Stimulated activated CD4-positive, alpha-beta T cell treated with anti-CD3 and anti-CD28 coated beads, Interleukin-4, amount 100 ng/mL, for 1 hour (primary cell): ENCODE data around the gene VPS25.
A peak's percentile ranks its signal among the peaks of the same experiment; 100 is the strongest.
"Not testable (repeated sequence)": the region's sequence is repeated elsewhere in the genome, so short reads cannot be mapped to it uniquely, and the experiment has no call there.

Experiments used
- DNase-seq: peaks from one replicate; pipeline ENCODE4 v3.0.0-alpha.2; 2020

Gene VPS25

DNA sequence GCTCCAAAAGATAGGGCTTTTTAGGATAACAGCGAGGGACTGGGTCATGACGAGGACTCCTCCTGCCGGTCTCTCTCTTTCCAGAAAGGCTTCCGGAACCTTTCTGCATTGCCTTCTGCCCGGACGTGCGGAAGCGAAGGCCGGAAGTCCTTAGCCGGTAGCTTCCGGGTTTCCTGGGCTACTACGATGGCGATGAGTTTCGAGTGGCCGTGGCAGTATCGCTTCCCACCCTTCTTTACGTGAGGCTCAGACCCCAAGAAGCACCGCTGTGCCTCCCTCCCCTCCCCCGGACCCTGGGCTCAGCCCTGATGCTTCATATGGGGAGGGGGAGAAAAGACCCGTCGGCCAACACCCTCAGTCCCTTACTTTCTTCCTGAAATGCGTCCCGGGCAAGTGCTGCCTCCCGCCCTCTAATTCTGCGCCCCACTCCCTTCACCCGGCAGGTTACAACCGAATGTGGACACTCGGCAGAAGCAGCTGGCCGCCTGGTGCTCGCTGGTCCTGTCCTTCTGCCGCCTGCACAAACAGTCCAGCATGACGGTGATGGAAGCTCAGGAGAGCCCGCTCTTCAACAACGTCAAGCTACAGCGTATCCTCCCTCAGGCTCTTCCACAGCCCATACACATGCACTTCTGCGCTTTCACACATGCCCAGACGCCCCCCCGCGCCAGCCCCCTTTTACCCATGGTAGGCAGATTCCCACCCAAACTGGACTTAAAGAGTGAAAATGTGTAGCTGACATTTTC is at the start of gene VPS25:
VPS25 (plus strand) TSS at position 160 of the 746 bp plus-strand sequence; CDS start at position 187, 27 bp downstream.
- peak; percentile 73 for DNase-seq

DNA sequence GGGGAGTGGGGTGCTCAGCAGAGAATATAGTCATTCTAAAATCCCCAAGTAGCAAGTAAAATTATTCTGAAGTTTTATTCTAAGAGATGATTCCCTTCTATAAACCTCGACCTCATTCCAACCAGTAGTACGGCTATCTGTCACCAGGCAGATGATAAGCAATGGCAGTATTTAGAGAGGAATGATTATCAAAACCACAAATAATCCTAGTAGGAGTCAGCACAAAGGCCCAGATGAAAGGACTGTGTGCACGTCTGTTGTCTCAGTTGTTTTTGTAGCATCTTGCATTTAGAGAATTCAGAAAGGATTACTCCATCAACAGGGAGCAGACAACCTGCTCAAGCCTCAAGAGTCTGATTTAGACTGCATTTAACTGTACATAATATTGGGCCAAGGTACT is 49.6 kb upstream of the VPS25 start:
- no peak for DNase-seq

DNA sequence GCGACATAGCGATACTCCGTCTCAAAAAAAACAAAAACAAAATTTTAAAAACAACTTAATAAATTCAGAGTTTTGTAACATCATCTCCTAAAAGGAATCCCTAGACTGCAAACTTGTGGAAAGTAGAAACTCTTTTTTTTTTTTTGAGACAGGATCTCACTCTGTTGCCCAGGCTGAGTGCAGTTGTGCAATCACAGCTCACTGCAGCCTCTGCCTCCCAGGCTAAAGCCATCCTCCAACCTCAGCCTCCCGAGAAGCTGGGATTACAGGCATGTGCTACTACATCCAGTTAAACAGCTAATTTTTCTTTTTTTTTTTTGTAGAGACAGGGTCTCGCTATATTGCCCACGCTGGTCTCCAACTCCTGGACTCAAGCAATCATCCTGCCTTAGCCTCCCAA is 48.1 kb upstream of the VPS25 start:
- DNase-seq: no peak

DNA sequence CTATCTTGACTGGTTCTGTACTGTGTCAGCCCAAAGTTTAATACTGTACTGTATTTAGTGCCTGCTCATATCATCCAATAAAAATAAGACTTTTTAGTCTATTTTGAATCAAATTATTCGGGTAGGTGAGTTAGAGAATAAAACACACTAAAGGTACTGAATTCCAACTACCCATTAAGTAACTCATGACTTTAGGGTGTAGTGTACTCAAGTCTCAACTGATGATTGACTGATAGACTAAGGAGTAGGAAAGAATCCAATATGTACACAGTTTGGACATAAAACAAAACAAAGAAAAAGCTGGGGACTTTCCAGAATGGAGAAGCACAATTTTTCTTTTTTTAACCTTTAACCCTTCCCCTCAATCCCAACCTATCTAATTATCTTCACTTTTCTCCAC is 32.5 kb upstream of the VPS25 start:
- DNase-seq: no peak

DNA sequence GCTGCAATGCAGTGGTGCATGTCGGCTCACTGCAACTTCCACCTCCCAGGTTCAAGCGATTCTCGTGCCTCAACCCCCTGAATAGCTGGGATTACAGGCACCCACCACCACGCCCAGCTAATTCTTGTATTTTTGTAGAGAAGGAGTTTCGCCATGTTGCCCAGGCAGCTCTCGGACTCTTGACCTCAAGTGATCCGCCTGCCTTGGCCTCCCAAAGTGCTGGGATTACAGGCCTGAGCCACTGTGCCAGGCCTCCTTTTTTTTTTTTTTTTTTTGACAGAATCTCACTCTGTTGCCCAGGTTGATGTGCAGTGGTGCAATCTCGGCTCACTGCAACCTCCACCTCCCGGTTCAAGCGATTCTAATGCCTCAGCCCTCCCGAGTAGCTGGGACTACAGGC is 30.3 kb upstream of the VPS25 start:
- DNase-seq: not testable (repeated sequence)

DNA sequence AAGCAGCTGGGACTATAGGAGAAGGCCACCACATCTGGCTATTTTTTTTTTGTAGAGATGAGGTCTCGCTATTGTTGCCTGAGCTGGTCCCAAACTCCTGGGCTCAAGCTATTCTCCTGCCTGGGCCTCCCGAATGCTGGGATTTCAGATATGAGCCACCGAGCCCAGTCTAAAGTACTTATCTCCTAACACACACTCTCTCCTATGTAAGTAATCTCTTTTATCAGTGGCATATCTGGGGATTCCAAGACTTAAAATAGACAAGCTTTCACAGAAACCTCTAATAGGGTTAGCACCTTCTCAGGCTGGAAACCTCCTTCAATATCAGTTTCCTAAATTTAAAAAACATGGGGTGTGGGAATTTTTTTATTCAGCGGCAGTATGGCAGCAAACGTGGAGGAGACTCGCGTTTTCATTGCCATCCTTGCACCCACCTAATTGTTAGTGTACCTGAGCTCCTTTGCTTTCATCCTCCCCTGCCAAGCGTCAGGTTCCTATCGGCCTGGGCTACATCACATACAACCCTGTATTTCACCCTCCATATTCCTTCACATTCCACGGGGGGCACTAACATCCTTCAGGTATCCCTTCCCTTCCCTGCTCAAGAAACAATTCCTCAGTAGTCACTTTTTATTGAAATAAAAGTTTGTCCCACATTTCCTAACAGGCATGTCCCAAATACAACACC is 29.5 kb upstream of the VPS25 start:
- no peak for DNase-seq

DNA sequence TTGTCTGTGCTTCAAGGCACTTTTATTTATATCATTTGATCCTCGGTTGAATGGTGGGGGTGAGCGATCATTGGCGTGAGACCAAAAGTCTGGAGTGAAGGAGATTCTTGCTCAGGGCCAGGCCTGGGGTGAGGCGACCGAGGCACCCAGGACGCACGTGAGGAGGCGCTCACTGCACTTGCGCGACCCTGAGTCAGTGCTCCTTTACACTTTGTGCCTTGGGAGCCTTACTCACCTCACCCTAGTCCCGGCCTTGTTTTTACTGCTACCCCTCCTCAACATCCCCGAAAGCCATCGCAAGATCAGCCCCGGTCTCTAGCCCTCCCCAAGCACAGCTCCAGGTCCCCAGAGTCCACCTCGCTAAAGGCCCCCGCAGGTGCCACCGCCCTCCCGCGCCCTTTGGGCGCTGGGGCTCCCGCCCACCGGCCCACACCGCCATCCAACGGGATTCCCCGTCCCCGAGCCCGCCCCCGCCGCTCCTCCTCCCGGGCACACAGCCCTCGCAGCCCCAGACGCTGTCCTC is 28.9 kb upstream of the VPS25 start:
- peak; percentile 79 for DNase-seq

DNA sequence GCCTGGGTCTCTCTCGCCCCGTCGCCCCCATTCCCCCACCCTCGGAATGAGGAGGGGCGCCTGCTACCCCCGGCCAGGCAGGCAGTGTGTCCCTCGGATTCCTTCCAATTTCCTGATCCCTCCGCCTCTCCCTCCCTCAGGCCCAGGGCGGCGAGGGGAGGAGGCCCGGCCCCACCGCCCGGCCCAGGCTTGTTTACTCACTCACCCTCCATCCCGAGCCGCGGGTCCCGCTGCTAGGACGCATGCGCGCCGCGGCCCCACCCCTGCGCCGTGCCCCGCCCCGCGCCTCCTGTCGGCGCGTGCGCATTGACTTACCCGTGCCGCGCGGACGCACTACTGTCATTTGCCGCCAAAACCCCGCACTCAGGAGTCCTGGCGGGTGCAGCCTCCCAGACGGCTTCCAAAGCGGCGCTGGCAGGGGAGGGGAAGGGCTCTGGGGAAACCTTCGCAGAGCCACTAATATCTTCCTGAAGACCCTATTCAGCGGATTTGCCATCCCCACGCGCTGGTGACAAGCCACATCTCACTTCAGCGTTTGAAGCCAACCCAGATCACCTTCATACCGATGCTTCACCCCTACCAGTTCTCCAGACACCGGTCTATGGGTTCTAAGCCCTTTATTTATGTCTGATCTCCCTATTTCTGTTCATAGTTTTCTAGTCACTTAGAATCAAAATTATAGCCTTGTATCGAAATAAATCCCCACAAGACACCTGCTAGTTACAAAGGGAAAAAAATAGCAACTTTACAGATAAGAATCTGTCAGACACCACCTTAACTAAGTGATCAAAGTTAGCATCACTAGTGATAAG is 28.2 kb upstream of the VPS25 start, which contains the start of gene EZH1:
EZH1 (minus strand) TSS at position 235 of the 812 bp plus-strand sequence. CDS start 16,099 bp downstream, outside the sequence.
- DNase-seq: peak; percentile 90

DNA sequence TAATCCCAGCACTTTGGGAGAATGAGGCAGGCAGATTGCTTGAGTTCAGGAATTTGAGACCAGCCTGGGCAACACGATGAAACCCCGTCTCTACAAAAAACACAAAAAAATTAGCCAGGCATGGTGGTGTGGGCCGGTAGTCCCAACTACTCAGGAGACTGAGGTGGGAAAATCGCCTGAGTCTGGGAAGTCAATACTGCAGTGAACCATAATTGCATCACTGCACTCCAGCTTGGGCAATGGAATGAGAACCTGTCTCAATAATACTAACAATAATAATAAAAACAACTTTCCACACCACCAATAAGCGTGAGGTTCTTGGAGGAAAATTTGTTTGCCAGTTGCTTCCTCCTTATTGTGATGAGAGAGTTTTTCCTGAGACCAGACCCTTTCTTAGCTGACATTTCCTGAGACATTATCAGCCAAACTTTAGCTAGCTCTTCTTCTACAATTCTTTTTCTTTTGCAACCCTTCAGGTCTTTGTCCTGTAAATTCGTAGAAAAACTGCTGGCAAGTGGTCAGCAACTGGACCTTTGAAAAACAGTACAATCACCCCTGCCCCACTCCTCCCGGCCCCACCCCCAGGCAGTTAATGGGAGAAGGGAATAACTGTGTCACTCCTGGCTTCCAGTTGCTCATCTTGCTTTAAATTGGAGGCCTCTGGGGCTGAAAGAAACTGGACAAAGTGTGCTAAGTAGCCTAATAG is 24.9 kb upstream of the VPS25 start:
- DNase-seq: no peak

DNA sequence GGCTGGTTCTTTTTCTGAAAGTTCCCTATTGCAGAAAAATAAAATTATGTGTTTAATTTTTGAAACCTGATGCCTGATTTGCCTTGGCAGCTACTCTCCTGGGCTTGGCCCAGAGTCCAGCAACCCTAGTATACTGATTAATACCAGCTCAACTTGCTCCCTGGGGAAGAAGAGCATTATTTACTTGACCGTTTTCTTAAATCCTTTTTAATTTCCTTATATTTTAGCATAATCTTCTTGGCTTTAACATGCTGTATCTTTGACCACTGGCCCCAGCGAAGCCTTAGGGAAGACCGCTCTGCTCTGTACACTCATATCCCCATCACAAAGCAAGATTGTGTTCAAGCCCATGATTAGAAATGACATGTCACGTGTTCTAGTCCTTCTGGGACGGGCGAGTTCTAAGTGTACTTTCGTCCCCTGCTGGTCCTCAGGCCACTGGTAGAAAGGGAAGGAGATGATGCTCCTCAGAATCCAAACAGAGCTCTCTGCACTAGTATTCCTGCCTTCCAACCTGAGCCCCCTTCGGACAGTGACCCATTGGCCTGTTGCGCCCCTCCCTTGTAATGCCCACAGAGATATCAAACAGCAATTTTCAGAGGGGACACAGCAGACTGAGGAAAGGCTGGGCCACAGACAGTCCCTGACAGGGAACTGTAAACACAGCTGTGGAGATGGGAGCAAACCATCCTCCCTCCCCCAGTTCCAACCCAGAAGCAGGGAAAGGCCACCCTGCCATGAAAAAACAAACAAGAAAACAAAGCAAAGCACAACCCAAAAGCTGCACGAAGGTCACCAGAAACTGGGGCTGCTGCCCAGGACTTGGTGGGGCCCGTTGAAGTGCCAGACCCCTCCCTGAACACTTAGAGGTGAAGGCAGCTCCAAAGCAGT is 24.1 kb upstream of the VPS25 start:
- DNase-seq: no peak

DNA sequence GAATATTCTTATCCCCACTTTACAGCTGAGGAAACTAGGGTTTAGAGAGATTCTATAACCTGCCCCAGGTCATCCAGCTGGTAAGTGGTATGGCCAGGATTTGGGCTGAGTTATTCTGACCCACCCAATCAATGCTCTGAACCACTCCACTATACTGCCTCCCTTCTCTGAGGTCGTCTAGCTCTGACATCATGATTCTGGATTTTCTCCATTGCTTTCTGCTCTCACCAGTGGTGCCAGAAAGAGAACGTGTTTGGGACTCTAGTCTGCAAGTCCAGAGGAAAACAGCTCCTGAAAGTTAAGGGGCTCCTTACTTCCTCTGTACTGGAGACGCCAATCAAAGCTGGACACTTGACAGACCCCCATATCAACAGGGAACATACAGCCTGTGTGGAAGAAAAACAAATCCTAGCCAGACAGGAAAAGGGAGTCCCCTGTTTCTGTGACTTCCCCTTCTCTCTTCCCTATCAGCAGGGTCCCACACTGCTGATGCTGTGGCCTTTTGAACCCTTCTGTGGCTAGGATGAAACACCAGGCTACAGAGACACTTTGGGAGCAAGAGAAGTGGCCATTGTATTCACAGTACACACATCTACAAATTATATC is 22.4 kb upstream of the VPS25 start:
- no peak for DNase-seq

DNA sequence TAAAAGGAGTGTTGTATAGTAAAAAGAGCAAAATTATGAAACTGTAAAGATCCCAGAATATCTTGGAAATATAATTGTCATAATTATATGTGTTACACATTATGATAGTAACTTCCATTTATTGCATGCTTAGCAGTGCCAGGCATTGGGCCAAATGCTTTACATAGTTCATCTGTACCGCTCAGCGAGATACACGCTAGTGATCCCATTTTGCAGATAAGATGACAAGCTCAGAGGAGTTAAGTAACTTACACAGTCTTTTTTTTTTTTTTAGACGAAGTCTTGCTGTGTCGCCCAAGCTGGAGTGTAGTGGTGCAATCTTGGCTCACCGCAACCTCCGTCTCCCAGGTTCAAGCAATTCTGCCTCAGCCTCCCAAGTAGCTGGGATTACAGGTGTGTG is 21.6 kb upstream of the VPS25 start:
- no peak for DNase-seq

DNA sequence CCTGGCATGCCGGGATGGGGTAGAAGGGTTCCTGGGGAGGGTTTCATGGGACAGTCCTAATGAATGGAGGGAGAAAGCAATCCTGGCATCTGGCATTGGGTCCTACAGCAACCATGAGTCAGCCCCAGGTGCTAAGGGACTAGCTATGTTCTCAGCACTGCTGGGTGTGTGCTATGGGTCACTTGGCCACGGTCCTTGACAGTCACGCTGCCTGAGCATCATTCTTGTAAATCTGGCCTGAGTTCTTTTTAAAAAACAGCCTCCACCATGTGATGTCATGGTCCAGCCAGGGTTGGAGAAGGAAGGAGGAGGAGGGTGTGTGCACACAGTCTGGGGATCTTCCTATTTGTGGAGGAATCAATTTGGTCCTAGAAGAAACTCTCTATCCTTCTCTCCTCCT is 18.5 kb upstream of the VPS25 start:
- no peak for DNase-seq

DNA sequence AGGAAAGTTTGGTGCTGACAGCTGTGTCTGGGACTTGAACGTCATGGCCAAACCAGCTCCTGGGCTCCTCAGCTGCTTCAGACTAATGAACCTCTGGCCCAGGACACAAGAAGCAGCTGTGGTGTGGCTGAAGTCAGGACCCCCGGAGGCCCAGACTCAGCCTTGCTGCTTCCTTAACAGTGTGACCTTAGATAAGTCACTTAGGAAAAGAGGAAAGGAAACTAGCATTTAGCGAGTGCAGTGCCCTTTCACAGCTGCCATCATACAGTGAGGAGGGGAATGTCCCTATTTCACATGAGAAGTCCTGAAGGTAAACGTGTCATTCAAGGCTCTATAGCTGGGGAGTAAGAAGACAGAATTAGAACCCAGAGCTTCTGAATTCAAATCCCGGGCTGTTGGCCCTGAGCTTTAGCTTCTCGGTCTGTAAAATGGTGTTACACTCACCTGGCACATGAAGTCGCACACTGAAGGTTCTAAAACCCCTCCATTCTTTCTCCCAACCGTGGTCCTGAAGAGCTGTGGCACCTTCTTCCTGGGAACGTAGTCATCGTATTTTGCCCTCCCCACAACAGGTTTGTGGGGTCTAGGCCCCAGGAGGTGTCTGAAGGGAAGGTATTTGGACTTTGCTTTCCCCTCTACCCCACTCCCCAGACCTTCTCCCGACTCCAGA is 13.1 kb upstream of the VPS25 start:
- DNase-seq: no peak

DNA sequence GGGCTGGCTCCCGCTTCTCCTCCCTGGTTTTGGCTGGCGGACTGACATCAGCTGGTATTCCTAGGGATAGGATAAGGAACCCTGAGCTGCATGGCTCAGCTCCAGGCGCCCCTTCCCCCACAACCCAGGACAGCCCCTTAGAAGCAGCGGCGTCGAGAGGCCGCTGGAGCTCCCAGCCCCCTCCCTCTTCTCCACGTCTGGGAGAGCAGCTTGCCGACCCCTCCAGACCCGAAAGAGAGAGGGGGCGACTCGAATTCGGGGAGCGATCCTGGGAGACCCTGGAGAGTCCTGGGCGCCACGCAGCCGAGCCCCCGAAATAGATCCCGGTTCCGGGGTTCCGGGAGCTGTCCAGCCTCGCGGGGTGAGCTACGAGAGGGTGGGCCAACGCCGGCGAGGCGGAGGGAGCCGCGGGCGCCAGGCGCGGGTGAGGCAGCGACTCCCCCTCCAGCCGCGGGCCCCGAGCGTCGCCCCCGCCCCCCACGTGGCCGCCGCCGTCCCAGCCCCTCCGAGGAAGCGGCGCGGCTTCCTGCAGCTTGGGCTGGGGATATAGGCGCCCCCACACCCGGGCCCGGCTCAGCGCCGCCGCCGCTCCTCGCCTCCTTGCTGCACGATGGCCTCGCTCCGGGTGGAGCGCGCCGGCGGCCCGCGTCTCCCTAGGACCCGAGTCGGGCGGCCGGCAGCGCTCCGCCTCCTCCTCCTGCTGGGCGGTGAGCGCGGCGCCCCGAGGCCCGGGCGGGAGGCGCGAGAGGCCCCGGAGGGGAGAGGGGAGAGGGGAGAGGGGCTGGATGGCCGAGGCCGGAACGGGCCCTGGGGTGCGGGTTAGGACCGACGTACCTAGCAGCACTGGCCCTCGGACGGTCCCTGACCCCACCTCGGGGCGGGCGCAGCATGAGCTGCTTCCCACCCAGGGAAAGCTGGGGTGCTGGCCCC is 12.3 kb upstream of the VPS25 start, which contains the start of gene RAMP2:
RAMP2 (plus strand) TSS at position 576 of the 930 bp plus-strand sequence; CDS start at position 611, 35 bp downstream.
- DNase-seq: peak; percentile 13

DNA sequence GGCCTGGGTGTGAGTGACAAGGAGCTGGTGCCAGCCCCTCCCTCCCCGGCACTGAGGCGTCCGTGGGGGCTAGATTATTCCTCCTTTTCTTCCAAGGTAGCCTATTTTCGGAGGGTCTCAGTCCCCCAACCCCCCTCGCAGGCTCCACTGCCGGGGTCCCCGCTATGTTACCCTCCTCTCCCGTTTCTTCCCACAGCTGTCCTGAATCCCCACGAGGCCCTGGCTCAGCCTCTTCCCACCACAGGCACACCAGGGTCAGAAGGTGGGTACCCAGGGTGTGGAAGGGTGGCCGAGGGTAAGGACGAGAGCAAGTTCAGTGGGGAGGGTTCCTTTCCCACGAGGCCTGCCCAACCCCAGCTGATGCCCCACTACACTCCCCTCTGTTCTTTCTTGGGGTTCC is 11.6 kb upstream of the VPS25 start:
- no peak for DNase-seq

DNA sequence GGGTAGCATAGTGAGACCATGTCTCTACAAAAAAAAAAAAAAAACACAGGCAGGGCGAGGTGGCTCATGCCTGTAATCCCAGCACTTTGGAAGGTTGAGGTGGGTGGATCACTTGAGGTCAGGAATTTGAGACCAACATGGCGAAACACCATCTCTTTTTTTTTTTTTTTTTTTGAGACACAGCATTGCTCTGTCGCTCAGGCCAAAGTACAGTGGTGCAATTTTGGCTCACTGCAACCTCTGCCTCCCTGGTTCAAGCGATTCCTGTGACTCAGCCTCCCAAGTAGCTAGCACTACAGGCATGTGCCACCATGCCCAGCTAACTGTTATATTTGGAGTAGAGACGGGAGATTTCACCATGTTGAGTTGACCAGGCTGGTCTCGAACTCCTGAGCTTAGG is 7.1 kb upstream of the VPS25 start:
- DNase-seq: no peak

DNA sequence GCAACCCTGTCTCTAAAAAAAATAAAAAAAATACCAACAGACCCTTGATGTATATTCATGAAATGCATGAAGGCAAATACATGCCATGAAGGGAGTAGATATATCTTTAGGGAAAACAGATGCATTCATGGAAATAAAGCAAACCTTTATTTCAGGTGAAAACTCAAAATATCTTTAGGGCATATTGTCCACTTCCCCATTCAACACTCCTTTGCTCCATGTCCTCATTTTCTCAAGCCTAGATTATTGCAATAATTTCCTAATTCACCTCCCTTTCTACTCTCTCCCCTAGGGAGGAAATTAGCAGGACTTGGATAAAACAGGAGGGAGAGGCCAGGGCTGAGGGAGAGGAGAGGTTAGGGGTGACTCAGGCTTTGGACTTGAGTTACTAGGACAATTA is 5.7 kb upstream of the VPS25 start:
- no peak for DNase-seq

DNA sequence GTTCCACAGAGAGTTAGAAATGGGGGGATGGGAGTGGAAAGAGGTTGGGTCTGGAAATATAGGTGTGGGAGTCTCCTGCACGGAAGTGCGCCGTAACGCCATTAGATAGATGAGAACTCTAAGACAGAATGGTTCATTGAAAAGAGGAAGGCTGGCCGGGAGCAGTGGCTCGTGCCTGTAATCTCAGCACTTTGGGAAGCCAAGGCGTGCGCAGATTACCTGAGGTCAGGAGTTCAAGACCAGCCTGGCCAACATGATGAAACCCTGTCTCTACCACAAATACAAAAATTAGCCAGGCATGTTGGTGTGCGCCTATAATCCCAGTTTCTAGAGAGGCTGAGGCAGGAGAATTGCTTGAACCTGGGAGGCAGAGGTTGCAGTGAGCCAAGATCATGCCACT is 5.2 kb upstream of the VPS25 start:
- not testable (repeated sequence) for DNase-seq
